Right lobe of liver (tissue), 4 donors: ENCODE measurements around the gene CCDC137.

Experiments used
- POLR2A ChIP-seq: fragments of 450-650 bp; IDR thresholded peaks from one replicate; pipeline ENCODE4 v1.6.1; 2017; ENCODE audit warnings: antibody characterized with exemption, mild to moderate bottlenecking
- TF ChIP-seq, protein P1 (sequence below), 4 donors: fragments of 200-600 bp in 3 of 4; fragments of 450-650 bp in 1 of 4; IDR thresholded peaks; one replicate each; pipeline versions ENCODE4 v1.5.1 to v1.8.0; 2016 to 2022; ENCODE audit warnings: antibody characterized with exemption in 4 of 4, mild to moderate bottlenecking in 2 of 4
- donor health status: DM: no; HTN: no; CAD: no.
- donor health status: DM: no; HTN: no; CAD: no.
- donor health status: DM: no; HTN: yes; CAD: no.

DNA sequence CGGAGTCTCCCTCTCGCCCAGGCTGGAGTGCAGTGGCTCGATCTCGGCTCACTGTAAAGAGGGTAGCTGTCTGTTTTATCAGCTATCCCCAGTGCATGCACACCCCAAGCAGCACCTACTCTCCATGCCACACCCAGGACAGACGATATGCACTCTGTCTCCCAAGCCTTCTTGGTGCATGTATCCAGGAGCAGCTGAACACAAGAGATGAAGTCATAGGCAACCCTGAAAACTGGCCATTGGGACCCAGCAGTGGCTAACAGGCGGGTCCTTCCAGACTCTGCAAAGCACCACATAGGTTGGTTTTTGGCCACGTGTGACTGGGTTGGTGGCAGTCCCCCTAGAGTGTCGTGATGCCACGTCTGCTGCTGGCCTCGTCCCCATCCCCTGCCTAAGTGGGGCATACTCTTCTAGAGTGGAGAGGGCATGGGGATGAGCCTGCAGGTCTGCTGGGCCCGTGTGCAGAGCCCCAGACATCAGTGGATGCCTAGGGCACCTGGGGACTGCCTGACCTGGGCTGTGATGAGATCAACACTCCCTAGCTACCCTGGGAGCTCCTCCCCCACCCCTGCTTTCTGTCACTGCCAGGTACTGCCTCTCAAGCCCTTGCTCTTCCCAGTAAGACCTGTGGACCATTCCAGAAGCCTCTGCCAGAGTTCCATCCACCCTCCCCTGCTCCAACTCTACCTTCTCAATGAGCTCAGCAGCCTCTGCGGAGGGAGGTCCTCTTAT lies 19.5 kb upstream of the CCDC137 start:
- TF ChIP-seq, protein P1, sequence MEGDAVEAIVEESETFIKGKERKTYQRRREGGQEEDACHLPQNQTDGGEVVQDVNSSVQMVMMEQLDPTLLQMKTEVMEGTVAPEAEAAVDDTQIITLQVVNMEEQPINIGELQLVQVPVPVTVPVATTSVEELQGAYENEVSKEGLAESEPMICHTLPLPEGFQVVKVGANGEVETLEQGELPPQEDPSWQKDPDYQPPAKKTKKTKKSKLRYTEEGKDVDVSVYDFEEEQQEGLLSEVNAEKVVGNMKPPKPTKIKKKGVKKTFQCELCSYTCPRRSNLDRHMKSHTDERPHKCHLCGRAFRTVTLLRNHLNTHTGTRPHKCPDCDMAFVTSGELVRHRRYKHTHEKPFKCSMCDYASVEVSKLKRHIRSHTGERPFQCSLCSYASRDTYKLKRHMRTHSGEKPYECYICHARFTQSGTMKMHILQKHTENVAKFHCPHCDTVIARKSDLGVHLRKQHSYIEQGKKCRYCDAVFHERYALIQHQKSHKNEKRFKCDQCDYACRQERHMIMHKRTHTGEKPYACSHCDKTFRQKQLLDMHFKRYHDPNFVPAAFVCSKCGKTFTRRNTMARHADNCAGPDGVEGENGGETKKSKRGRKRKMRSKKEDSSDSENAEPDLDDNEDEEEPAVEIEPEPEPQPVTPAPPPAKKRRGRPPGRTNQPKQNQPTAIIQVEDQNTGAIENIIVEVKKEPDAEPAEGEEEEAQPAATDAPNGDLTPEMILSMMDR (IDR thresholded peaks at IDR 0.05), result no peak
- TF ChIP-seq POLR2A, result no peak
